Pancreas (tissue), 10 donors: ENCODE measurements around the gene CACNB3. TPM values are rescaled to one million over a fixed set of nuclear protein-coding genes. Genes with fewer than 3 reads are reported as not detected.
A peak's percentile ranks its signal among the peaks of the same experiment; 100 is the strongest.

Source experiments
- ATAC-seq, 4 donors: fragments of 200-7000 bp; cut with Tn5 transposase; one replicate each; pipeline versions ENCODE4 v1.8.0 to v1.9.1; 2020; ENCODE audit warnings: mild to moderate bottlenecking in 4 of 4, moderate library complexity in 4 of 4
- DNase-seq, 6 donors: peaks; one replicate each; pipeline ENCODE4 v3.0.0-alpha.2; 2020
- FAIRE-seq: peaks from 2 replicates; lab custom pipeline; 2012; peaks lifted over from hg19 to GRCh38; lab: Jason Lieb, UNC
- H3K27ac ChIP-seq, 4 donors: fragments of 200-600 bp; sonication (generic); 1 replicate in 3 of 4; 2 replicates in 1 of 4; pipeline versions ENCODE4 v1.5.0 to v1.8.0; 2020
- H3K27me3 ChIP-seq, 4 donors: fragments of 200-600 bp; one replicate each; pipeline ENCODE4 v1.8.0; 2021
- H3K36me3 ChIP-seq, 3 donors: fragments of 200-600 bp; sonication (generic) in 1 of 3; one replicate each; pipeline versions ENCODE4 v1.5.0 to v1.8.0; 2020 to 2021
- H3K4me1 ChIP-seq, 3 donors: fragments of 200-600 bp; one replicate each; pipeline ENCODE4 v1.8.0; 2021
- H3K4me3 ChIP-seq, 4 donors: fragments of 200-600 bp; sonication (generic) in 2 of 4; one replicate each; pipeline versions ENCODE4 v1.5.0 to v1.8.0; 2020 to 2021
- H3K9me3 ChIP-seq, 4 donors: fragments of 200-600 bp; one replicate each; pipeline ENCODE4 v1.8.0; 2021
- CTCF ChIP-seq, 4 donors: fragments of 200-600 bp; sonication (generic) in 3 of 4; IDR thresholded peaks; one replicate each; pipeline versions ENCODE4 v1.5.0 to v1.8.0; 2021; ENCODE audit warnings: antibody characterized with exemption in 4 of 4
- WGBS, 2 donors: extraction: QIAGEN DNeasy Blood & Tissue Kit; methylation state at CpG; one replicate each; pipeline ENCODE4 v1.1.7; 2013; 5-methylcytosine and 5-hydroxymethylcytosine counted together
- intact Hi-C, 3 donors: fragments of 100-400 bp; cut with DNase I; formaldehyde crosslinking; loops; one replicate each; pipeline versions ENCODE4 v1.11.1 to v1.14.2; 2022
- polyA plus RNA-seq, 2 donors: library from polyadenylated mRNA; stranded (reverse); fragments of 200-250 nt; gene quantifications; one replicate each; pipeline ENCODE4 v1.2.3, GENCODE V29; 2013
- total RNA-seq, 6 donors: library from RNA; stranded (reverse); fragmentation: NEBNext Ultra II Directional in 4 of 6; extraction: Animal tissue kit (Norgen Biotek cat#: 25700) in 4 of 6; gene quantifications; one replicate each; pipeline versions ENCODE4 v1.2.1 to v1.2.4, GENCODE V29; 2021 to 2023
- donor health status: healthy with polysubstance abuse.
- donor health status: DM: no; HTN: no; CAD: no; lungs with moderate emphysema.
- donor health status: DM: no; HTN: no; CAD: no.
- donor health status: control.
- donor health status: control.
- donor health status: Bipolar disorder and iron deficiency.
- donor health status: DM: yes; HTN: yes; CAD: no.
- donor health status: DM: no; HTN: no; CAD: no.
- donor health status: DM: no; HTN: no; CAD: no.
- donor health status: DM: yes; HTN: yes; CAD: no.

CACNB3 gene
- total and polyA plus RNA-seq, 8 donors, result 1.3 to 16.3 (median 4.6) TPM

GRCh38 chr12:48816143-48816854 is 2.0 kb upstream of the CACNB3 start:
- 90% methylated on average over 3 of the region's 3 CpGs for WGBS, 2 donors
- Histone ChIP-seq H3K36me3 (no peaks in the 10 kb centered on the region), H3K9me3 (no peaks in the 10 kb centered on the region), H3K27ac (no peak overlapping the region), H3K27me3 (no peaks in the 10 kb centered on the region), H3K4me3 (peak overlapping the region in 2 of 4 donors; percentile 63 to 89), H3K4me1 (peaks cover 0 to 8% (median 8%) of the 10 kb centered on the region in 3 donors)
- no peak for DNase-seq
- TF ChIP-seq CTCF (IDR thresholded peaks at IDR 0.05), result no peak
- no peak for FAIRE-seq
- no peak for ATAC-seq
- intact Hi-C loops, result no loop called here

- DNase-seq, result peak in 1 of 6 donors; percentile 41
- H3K27ac ChIP-seq, result no peak overlapping the region
Observed at GRCh38 chr12:48818831-48819590, 715 bp downstream of the CACNB3 start.

GRCh38 chr12:48819986-48820725 is 1.9 kb downstream of the CACNB3 start:
- Histone ChIP-seq H3K36me3 (no peaks in the 10 kb centered on the region), H3K4me1 (peaks cover 0 to 8% (median 8%) of the 10 kb centered on the region in 3 donors), H3K4me3 (no peak overlapping the region), H3K27me3 (no peaks in the 10 kb centered on the region), H3K27ac (no peak overlapping the region), H3K9me3 (no peaks in the 10 kb centered on the region)
- 78 to 79% methylated on average over 5 of the region's 5 CpGs for WGBS, 2 donors
- intact Hi-C loops, result no loop called here
- no peak for TF ChIP-seq CTCF (IDR thresholded peaks at IDR 0.05)
- ATAC-seq (no peak), FAIRE-seq (no peak), DNase-seq (no peak)

More at GRCh38 chr12:48818831-48819590, 715 bp downstream of the CACNB3 start:
- peaks cover 0 to 8% (median 8%) of the 10 kb centered on the region in 3 donors for H3K4me1 ChIP-seq
- no peaks in the 10 kb centered on the region for H3K36me3 ChIP-seq
- ATAC-seq (no peak), FAIRE-seq (no peak)
- intact Hi-C loops, result no loop called here
- 21 to 27% methylated on average over 31 to 37 of the region's 37 CpGs for WGBS, 2 donors
- no peaks in the 10 kb centered on the region for H3K9me3 ChIP-seq
- H3K27me3 ChIP-seq, result no peaks in the 10 kb centered on the region
- H3K4me3 ChIP-seq, result peak overlapping the region; percentile 40 to 72 (median 56)
- no peak for TF ChIP-seq CTCF (IDR thresholded peaks at IDR 0.05)

GRCh38 chr12:48822139-48822538 is 3.8 kb downstream of the CACNB3 start:
- WGBS, 2 donors, result 72 to 81% methylated on average over 5 of the region's 5 CpGs
- Histone ChIP-seq H3K9me3 (no peaks in the 10 kb centered on the region), H3K4me1 (peaks cover 0 to 2% (median 0%) of the 10 kb centered on the region in 3 donors), H3K4me3 (no peak overlapping the region), H3K27me3 (no peaks in the 10 kb centered on the region), H3K27ac (no peak overlapping the region), H3K36me3 (no peaks in the 10 kb centered on the region)
- FAIRE-seq (no peak), ATAC-seq (no peak), DNase-seq (no peak)
- no peak for TF ChIP-seq CTCF (IDR thresholded peaks at IDR 0.05)
- intact Hi-C loops, result no loop called here
